GM12878 (cell line): ENCODE measurements around the gene RGS14. TPM values are rescaled to one million over a fixed set of nuclear protein-coding genes. Genes with fewer than 3 reads are reported as not detected.
A peak's percentile ranks its signal among the peaks of the same experiment; 100 is the strongest.

ENCODE experiments used
- BMI1 ChIP-seq: fragments of 450-650 bp; IDR thresholded peaks from 2 replicates; pipeline ENCODE4 v1.6.1; 2016; ENCODE audit warnings: mild to moderate bottlenecking, moderate library complexity, borderline replicate concordance
- CREB1 ChIP-seq: IDR thresholded peaks from 2 replicates; pipeline ENCODE4 v1.6.1; 2012; ENCODE audit warnings: low read depth, mild to moderate bottlenecking, inconsistent platforms
- KDM1A ChIP-seq: fragments of 200-600 bp; sonication (generic); IDR thresholded peaks from 2 replicates; pipeline ENCODE4 v1.6.1; 2016; ENCODE audit warnings: borderline replicate concordance
- LARP7 ChIP-seq: fragments of 450-650 bp; IDR thresholded peaks from 2 replicates; pipeline ENCODE4 v1.6.1; 2017; ENCODE audit warnings: mild to moderate bottlenecking
- MTA2 ChIP-seq: fragments of 450-650 bp; IDR thresholded peaks from 2 replicates; pipeline ENCODE4 v1.6.1; 2016; ENCODE audit warnings: low read depth, mild to moderate bottlenecking, moderate library complexity
- MTA3 ChIP-seq: IDR thresholded peaks from 2 replicates; pipeline ENCODE4 v1.6.1; 2012; ENCODE audit warnings: low read length, inconsistent platforms, borderline replicate concordance
- PAX8 ChIP-seq: fragments of 450-650 bp; IDR thresholded peaks from 2 replicates; pipeline ENCODE4 v1.6.1; 2017; ENCODE audit warnings: mild to moderate bottlenecking, moderate library complexity
- POU2F2 ChIP-seq: IDR thresholded peaks from 3 replicates; pipeline ENCODE4 v1.6.1; 2011; ENCODE audit warnings: low read depth, mild to moderate bottlenecking, low read length, borderline replicate concordance
- RUNX3 ChIP-seq: IDR thresholded peaks from 2 replicates; pipeline ENCODE4 v1.6.1; 2012; ENCODE audit warnings: low read length, inconsistent platforms
- SREBF1 ChIP-seq: IDR thresholded peaks from 2 replicates; pipeline ENCODE4 v1.6.1; 2012; ENCODE audit warnings: mild to moderate bottlenecking, low read length
- STAT3 ChIP-seq: IDR thresholded peaks from 2 replicates; pipeline ENCODE4 v1.6.1; 2011; ENCODE audit warnings: low read depth, low read length, improper control_type of control experiment
- YY1 ChIP-seq: IDR thresholded peaks from 2 replicates; pipeline ENCODE4 v1.6.1; 2011; ENCODE audit warnings: low read depth, mild to moderate bottlenecking, low read length
- ZBED1 ChIP-seq: IDR thresholded peaks from 2 replicates; pipeline ENCODE4 v1.6.1; 2016; ENCODE audit warnings: borderline replicate concordance
- ZNF622 ChIP-seq: fragments of 450-650 bp; IDR thresholded peaks from 2 replicates; pipeline ENCODE4 v1.6.1; 2017; ENCODE audit warnings: mild to moderate bottlenecking, inconsistent platforms
- polyA plus RNA-seq, 11 experiments: library from polyadenylated mRNA; depleted of rRNA in 4 of 11; unstranded in 6 of 11; stranded (reverse) in 5 of 11; fragments of >200 nt; fragmentation: Nextera tagmentation in 4 of 11; fragmentation: Illumina TruSeq in 1 of 11; extraction: Ambion mirVana in 4 of 11; extraction: Trizol in 1 of 11; gene quantifications; 1 replicate in 1 of 11; 2 replicates in 10 of 11; pipeline versions ENCODE4 v1.2.1 to v1.2.3, GENCODE V29; 2011 to 2016; ENCODE audit warnings: inconsistent platforms in 2 of 11, missing spikeins in 2 of 11, low read depth in 1 of 11
- total RNA-seq, 4 experiments: library from RNA; depleted of rRNA in 3 of 4; stranded (reverse); fragments of >200 nt in 3 of 4; fragmentation: Illumina TruSeq in 1 of 4; extraction: Trizol in 1 of 4; gene quantifications; 2 replicates each; pipeline versions ENCODE4 v1.2.1 to v1.2.3, GENCODE V29; 2013 to 2021
- TF ChIP-seq, protein P1 (sequence below): IDR thresholded peaks from 2 replicates; pipeline ENCODE4 v1.6.1; 2011; ENCODE audit warnings: low read depth, mild to moderate bottlenecking, low read length, moderate library complexity, borderline replicate concordance; ENCODE audit errors: extremely low read depth
- TF ChIP-seq, protein P2 (sequence below): IDR thresholded peaks from 2 replicates; pipeline ENCODE4 v1.6.1; 2011; ENCODE audit warnings: low read depth, low read length, improper control_type of control experiment, borderline replicate concordance
- TF ChIP-seq, protein P3 (sequence below): fragments of 450-650 bp; IDR thresholded peaks from 2 replicates; pipeline ENCODE4 v1.6.1; 2017; ENCODE audit warnings: mild to moderate bottlenecking, low read depth, inconsistent platforms; ENCODE audit not compliant: poor library complexity, severe bottlenecking
- TF ChIP-seq, protein P4 (sequence below): IDR thresholded peaks from 2 replicates; pipeline ENCODE4 v1.6.1; 2011; ENCODE audit warnings: borderline replicate concordance, low read depth, mild to moderate bottlenecking, moderate library complexity, low read length; ENCODE audit not compliant: insufficient read depth, poor library complexity, severe bottlenecking
- TF ChIP-seq, protein P5 (sequence below): fragments of 450-650 bp; formaldehyde crosslinking; IDR thresholded peaks from 2 replicates; pipeline ENCODE4 v1.5.0; 2022; ENCODE audit warnings: mild to moderate bottlenecking, missing genetic modification characterization
- TF ChIP-seq, protein P6 (sequence below): IDR thresholded peaks from 2 replicates; pipeline ENCODE4 v1.6.1; 2012; ENCODE audit warnings: low read length, inconsistent platforms

The RGS14 gene
- total and polyA plus RNA-seq, 10 of the 15 experiments (the other 5 are each of a cell fraction or from before 2014, with no cell fraction given) = 0.19 to 88.7 (median 54.8) TPM

DNA sequence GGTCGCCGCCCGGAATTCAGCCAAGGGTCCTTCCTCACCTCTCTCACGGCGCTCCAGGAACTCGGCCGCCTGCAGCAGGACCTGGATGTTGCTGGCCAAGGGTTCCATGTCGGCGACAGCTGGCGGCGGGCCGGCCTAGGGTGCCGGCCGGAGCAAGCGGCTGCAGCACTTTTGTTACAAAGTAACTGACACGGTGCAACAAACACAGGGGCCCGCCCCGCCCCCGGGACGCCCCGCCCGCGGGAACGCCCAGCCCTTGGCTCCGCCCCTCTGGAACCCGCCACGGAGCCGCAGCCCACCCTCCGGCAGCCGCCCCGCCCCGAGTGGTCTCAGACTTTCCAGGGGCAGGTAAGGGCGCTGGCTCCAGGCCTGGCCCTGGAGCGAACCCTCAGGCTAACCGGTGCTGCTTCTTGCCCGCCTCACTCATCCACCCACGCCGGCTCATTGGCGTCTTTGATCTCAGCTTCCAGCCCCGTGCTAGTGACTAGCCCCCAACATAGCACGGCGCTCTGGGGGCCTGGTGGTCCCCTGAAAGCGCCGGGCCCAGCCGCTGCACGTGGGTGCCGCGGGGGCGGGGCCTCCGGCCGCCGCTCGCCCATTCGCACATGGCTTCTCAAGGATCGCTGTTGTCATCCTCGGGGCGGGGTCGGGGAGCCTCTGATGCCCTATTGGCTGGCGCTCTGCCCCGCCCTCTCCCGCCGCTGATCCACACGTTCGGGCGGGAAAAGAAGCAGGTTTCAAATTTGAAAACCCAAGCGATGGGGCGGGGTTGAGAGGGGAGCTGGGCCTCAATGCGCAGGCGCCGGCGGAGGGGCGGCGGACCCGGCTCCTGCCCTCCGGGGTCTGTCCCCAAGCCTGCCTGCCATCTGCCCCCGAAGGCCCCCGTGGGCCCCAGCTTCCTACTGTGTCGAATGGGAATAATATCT lies 45.7 kb upstream of the RGS14 start, which contains the start of gene MXD3 (continued):
- TF ChIP-seq, protein P1, sequence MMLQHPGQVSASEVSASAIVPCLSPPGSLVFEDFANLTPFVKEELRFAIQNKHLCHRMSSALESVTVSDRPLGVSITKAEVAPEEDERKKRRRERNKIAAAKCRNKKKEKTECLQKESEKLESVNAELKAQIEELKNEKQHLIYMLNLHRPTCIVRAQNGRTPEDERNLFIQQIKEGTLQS = no peak; the same call in 1 of the 2 replicates
- TF ChIP-seq BMI1 (no peak), RUNX3 (no peak), KDM1A (no peak), LARP7 (no peak), SREBF1 (no peak), PAX8 (no peak), ZBED1 (no peak; the same call in 1 of the 2 replicates), YY1 (0 out of 2 replicates have a peak, but pooled peaks have one; percentile 6), CREB1 (peak; percentile 81), STAT3 (no peak), POU2F2 (no peak), ZNF622 (no peak), MTA3 (no peak), MTA2 (no peak)
- TF ChIP-seq, protein P2, sequence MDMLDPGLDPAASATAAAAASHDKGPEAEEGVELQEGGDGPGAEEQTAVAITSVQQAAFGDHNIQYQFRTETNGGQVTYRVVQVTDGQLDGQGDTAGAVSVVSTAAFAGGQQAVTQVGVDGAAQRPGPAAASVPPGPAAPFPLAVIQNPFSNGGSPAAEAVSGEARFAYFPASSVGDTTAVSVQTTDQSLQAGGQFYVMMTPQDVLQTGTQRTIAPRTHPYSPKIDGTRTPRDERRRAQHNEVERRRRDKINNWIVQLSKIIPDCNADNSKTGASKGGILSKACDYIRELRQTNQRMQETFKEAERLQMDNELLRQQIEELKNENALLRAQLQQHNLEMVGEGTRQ = no peak
- TF ChIP-seq, protein P3, sequence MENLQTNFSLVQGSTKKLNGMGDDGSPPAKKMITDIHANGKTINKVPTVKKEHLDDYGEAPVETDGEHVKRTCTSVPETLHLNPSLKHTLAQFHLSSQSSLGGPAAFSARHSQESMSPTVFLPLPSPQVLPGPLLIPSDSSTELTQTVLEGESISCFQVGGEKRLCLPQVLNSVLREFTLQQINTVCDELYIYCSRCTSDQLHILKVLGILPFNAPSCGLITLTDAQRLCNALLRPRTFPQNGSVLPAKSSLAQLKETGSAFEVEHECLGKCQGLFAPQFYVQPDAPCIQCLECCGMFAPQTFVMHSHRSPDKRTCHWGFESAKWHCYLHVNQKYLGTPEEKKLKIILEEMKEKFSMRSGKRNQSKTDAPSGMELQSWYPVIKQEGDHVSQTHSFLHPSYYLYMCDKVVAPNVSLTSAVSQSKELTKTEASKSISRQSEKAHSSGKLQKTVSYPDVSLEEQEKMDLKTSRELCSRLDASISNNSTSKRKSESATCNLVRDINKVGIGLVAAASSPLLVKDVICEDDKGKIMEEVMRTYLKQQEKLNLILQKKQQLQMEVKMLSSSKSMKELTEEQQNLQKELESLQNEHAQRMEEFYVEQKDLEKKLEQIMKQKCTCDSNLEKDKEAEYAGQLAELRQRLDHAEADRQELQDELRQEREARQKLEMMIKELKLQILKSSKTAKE = no peak
- TF ChIP-seq, protein P4, sequence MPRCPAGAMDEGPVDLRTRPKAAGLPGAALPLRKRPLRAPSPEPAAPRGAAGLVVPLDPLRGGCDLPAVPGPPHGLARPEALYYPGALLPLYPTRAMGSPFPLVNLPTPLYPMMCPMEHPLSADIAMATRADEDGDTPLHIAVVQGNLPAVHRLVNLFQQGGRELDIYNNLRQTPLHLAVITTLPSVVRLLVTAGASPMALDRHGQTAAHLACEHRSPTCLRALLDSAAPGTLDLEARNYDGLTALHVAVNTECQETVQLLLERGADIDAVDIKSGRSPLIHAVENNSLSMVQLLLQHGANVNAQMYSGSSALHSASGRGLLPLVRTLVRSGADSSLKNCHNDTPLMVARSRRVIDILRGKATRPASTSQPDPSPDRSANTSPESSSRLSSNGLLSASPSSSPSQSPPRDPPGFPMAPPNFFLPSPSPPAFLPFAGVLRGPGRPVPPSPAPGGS = no peak
- TF ChIP-seq, protein P5, sequence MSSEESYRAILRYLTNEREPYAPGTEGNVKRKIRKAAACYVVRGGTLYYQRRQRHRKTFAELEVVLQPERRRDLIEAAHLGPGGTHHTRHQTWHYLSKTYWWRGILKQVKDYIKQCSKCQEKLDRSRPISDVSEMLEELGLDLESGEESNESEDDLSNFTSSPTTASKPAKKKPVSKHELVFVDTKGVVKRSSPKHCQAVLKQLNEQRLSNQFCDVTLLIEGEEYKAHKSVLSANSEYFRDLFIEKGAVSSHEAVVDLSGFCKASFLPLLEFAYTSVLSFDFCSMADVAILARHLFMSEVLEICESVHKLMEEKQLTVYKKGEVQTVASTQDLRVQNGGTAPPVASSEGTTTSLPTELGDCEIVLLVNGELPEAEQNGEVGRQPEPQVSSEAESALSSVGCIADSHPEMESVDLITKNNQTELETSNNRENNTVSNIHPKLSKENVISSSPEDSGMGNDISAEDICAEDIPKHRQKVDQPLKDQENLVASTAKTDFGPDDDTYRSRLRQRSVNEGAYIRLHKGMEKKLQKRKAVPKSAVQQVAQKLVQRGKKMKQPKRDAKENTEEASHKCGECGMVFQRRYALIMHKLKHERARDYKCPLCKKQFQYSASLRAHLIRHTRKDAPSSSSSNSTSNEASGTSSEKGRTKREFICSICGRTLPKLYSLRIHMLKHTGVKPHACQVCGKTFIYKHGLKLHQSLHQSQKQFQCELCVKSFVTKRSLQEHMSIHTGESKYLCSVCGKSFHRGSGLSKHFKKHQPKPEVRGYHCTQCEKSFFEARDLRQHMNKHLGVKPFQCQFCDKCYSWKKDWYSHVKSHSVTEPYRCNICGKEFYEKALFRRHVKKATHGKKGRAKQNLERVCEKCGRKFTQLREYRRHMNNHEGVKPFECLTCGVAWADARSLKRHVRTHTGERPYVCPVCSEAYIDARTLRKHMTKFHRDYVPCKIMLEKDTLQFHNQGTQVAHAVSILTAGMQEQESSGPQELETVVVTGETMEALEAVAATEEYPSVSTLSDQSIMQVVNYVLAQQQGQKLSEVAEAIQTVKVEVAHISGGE (CRISPR knock-in tag) = no peak
- TF ChIP-seq, protein P6, sequence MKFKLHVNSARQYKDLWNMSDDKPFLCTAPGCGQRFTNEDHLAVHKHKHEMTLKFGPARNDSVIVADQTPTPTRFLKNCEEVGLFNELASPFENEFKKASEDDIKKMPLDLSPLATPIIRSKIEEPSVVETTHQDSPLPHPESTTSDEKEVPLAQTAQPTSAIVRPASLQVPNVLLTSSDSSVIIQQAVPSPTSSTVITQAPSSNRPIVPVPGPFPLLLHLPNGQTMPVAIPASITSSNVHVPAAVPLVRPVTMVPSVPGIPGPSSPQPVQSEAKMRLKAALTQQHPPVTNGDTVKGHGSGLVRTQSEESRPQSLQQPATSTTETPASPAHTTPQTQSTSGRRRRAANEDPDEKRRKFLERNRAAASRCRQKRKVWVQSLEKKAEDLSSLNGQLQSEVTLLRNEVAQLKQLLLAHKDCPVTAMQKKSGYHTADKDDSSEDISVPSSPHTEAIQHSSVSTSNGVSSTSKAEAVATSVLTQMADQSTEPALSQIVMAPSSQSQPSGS = no peak
